GM04504 (cell line): ENCODE results near the gene TSNAX.

ENCODE experiments used
- DNase-seq: peaks from one replicate; pipeline ENCODE4 v3.0.0-alpha.2; 2012; ENCODE audit warnings: low read depth

The TSNAX gene

DNA sequence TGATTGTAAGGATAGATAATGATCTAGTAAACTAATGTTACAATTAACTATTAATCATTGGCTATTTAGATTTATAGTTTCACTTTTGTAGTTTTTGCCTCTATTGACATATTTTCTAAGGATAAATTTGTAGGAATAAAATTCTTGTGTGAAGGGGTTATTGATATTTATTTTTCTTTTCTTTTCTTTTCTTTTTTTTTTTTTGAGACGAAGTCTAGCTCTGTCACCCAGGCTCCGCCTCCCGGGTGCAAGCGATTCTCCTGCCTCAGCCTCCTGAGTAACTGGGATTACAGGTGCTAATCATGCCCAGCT lies 74.2 kb downstream of the TSNAX start:
- DNase-seq = no peak

DNA sequence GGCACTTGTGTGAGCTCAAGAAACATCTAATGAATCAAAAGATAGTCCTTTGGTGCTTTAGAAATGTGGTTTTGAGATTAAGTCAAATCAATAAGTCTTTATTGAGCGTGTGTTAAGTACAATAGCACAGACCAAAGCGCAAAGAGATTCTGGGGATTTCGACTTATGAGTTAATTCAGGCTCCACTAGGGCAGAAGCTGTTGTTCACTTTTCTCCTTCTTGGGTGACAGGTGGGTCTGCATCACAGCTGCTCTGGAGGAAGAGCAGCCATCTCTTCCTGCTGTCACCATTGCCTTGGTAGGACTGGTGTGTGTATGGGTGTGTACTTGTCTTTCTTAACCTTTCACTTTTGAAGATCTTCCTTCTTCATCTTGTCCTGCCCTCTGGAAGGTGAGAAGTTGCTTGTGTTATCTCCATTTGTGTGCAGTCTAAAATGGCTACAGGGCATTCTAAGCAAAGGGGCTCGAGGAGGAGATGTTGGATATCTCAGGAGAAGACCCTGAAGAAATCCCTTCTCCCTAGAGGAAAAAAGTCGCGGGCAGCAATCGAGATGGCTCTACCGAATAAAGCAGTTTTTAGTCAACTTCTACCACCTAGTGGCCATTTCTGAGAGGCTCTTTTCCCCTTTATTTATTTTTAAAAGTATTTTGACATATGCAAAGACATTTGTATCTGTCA lies 75.3 kb downstream of the TSNAX start:
- DNase-seq = no peak

DNA sequence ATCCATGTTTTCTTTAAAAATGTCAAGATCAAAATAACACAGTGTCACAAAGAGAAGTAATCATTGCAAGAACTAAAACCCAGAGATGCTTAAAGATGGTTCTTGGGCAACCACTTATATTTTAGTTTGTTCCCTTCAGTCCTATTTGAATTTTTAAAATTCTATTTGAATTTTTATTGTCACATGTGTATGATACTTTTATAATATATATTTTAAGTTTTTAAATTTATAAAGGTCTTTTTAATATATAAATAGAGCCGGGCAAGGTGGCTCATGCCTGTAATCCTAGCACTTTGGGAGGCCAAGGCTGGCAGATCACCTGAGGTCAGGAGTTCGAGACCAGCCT lies 75.8 kb downstream of the TSNAX start:
- DNase-seq = no peak

DNA sequence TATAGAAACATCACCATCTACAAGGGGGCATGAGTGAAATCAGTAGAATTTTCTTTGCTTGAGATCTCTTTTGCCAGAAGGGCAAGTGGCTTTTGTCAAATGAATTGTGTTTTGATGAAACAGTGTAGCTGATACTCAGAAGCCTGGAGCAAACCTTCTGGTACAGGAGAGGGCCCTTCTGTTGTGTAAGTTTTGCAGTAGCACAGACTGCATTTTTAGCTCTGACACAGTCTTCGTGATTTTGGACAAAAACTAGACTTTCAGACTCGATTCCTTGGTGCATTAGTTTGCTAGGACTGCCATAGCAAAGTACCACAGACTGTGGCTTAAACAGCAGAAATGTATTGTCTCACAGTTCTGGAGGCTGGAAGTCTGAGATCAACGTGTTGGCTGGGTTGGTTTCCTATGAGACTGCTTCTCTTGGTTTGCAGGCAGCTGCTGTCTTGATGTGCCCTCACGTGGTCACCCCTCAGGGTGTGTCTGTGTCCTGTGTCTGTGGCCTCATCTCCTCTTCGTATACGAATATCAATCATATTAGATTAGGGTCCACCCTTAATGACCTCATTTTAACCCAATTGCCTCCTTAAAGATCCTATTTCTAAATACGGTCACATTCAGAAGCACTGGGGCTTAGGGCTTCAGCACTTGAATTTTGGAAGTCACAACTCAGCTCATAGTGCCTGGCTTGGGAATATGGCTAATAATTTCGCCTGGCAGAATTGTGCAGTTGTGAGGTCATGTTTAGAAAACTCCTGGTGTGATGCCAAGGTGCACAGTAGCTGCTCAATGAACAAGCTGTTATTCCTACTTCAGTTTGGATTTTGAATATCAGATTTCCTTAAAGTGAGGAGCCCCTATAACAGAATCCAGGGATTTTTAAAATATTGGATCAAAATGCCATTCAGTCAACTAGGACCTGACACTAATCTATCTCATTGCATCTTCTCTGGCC lies 77.0 kb downstream of the TSNAX start:
- no peak for DNase-seq

DNA sequence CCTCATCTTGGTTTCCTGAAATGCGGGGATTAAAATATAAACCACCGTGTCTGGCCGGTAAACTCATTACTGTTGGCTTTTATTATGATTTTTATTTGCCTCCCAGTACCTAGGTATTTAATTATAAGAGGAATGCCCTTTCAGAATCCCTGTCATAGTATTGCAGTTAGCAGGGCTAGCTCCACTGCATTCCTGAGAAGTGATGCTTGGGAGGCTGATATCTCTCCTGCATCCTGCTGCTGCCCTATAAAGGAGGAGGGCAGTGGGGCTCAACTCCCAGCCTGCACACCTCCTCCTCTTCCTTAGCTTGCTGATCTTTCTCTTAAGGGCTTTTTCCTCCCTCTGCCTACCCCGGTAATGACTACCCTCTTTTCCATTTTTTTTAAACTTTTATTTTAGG lies 78.2 kb downstream of the TSNAX start:
- DNase-seq = no peak

DNA sequence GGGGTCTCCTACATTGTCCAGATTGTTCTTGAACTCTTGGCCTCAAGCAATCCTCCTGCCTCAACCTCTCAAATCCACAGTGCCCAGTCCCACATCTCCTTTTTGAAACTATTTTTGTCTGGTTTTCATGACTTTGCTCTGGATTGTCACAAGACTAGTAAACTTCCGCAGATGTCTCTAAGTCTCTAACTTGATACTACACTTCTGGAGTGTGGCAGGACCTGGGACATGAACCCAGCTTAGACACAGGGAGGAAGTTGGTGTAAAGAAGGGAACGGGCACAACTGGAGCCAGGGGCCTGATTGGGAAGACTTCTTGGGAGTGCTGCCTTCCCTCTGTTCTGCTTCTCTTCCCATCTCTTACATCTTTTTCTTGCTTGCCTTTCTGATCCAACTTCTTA lies 81.9 kb downstream of the TSNAX start:
- no peak for DNase-seq

DNA sequence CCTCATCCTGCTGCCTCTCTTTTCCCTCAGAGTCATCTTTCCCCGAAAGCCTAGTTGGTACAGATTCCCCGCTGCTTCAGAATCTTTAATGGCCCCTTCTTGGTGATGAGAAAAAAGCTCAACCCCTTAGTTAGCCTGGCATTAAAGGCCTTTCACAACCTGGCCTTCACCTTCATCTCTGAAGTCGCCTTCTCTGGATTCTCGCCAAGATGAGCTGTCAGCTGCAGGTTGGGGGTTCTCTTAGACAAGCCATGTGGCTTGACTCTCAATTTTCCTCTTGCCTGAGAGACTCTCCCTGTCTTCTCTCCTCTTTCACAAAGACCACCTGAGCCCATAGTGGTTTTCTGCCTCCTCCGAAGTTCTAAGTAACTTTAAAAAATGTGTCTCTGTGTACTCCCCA lies 82.6 kb downstream of the TSNAX start:
- no peak for DNase-seq

DNA sequence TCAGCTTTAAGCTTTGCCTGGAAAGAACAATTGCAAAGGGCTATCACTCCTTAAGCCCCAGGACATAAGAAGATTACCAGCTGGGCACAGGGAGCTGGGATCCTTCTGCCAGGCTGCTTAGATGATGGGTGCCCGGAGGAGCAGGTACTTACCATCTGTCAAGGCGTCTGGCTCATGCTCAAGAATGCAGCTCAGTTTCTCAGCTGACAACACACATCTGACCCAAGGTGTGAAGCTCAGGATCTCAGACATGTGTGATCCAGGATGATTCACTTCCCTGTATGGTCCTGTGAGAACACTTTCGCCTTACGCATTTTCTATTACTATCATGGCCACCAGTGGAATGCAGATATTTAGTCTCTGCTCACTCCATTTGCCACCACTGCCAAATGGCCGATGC lies 83.4 kb downstream of the TSNAX start:
- DNase-seq = no peak

DNA sequence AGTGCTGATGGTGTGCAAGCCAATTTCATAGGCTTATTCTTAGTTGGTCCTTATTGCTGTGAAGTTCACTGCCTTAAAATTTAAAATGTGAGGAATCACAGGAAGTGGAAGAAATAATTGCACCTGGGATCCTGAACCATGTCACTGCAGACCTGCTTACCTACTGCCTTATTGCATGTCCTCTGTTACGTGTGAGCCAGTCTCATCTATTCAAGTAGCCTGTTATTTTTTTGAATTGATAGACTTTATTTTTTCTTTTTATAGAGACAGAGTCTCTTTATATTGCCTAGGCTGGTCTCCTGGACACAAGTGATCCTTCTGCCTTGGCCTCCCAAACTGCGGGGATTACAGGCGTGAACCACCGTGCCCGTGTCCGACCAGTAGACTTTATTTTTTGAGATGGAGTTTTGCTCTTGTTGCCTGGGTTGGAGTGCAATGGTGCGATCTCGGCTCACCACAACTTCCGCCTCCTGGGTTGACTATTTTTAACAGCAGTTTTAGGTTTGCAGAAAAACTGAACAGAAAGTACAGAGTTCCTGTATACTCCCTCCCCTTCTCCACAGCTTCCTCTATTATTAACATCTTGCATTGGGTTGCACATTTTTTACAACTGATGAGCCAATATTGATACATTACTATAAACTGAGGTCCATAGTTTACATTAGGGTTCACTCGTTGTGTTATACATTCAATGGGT lies 84.1 kb downstream of the TSNAX start:
- DNase-seq = no peak

DNA sequence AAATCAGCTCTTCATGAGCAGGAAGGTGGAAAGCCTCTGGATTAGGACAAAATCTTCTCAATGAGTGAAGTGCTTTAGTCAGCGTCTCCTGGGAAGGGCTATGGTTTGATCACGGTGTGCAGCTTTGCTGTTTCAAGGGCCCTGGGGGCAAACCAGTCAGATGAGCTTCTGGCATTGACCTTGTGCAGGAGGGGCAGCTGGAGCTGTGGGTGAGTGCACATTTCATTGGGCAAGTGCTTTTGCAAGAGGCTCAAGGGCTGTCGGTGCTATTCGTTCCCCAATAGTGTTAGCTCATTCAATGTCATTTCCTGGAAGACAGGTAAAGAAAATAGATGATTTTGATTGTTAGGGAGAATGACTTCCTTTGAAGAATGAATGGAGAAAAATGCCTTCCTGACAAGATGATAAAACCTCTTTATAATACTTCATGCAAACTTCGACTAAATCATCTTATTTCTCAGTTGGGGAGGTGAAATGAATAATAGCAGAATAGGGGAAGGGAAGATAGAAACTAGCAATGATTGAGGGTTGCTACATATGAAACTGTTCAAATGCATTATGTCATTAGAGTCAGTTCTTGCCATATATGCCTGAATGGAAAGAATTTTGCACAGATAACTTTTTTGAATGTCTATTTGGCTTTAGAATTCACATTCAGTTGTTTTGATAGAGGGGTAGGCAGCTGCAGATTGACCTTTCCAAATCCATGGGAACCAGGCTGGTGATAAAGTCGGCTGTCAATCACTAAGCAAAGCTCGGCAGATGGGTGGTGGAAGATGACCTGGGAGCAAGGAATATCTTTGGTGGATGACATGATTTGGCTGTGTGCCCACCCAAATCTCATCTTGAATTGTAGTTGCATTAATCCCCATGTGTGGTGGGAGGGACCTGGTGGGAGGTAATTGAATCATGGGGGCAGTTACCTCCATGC lies 85.2 kb downstream of the TSNAX start:
- no peak for DNase-seq
